Cortex of kidney (tissue), 1 donor: ENCODE measurements around the gene PIM3.

Source experiments
- DNase-seq: peaks from one replicate; lab custom pipeline; 2025; lab: John Stamatoyannopoulos, UW

The PIM3 gene

DNA sequence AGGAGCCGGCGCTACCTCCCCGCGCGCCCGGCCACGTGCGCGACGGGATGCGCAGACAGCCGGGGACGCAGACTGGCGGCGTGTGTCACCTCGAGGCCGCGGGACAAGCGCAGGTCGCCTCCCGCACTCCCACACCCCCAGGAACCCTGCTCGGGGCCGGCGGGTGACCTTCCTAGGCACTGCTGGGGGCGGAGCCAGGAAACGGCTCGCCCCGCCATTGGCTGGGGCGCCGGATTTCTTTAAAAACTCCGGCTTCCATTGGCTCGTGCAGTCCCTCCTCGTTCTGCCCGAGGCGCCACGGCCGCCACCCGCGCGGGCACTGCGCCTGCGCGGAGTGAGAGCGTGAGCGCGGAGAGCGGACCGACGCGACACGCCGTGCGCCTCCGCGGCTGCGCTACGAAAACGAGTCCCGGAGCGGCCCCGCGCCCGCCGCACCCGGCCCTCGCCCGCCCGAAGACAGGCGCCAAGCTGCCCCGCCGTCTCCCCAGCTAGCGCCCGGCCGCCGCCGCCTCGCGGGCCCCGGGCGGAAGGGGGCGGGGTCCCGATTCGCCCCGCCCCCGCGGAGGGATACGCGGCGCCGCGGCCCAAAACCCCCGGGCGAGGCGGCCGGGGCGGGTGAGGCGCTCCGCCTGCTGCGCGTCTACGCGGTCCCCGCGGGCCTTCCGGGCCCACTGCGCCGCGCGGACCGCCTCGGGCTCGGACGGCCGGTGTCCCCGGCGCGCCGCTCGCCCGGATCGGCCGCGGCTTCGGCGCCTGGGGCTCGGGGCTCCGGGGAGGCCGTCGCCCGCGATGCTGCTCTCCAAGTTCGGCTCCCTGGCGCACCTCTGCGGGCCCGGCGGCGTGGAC is at the start of gene PIM3:
Gene PIM3 (plus strand): TSS at position 614 of the 846 bp plus-strand sequence. CDS start 176 bp downstream, at position 790.
- peak; percentile 77 for DNase-seq

- DNase-seq, result no peak
Measured at GRCh38 chr22:49911881-49912625, 48.5 kb upstream of the PIM3 start.

GRCh38 chr22:49913026-49913425 is 47.5 kb upstream of the PIM3 start:
- no peak for DNase-seq

GRCh38 chr22:49913446-49913845 is 47.1 kb upstream of the PIM3 start:
- no peak for DNase-seq

GRCh38 chr22:49914256-49914655 is 46.3 kb upstream of the PIM3 start:
- no peak for DNase-seq

DNA sequence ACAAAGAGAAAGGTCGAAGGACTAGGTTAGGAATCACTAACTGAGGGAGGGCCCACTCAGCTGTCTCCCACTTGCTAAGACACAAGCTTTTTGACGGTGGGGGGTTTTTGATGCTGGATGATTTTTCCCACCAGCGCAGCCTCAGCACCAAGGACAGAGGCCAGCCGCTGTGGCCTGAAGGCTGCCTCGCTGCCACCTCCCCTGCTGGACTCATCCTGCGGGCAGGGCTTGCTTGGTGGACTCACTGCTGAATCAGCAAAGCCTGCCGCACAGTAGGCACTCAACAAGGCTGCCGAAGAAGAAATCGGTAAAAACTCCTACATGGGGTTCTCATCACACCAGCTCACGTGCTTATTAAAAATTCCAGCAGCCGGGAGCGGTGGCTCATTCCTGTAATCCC is 45.0 kb upstream of the PIM3 start:
- no peak for DNase-seq

- DNase-seq, result no peak
Measured at GRCh38 chr22:49916831-49917230, 43.7 kb upstream of the PIM3 start.

DNA sequence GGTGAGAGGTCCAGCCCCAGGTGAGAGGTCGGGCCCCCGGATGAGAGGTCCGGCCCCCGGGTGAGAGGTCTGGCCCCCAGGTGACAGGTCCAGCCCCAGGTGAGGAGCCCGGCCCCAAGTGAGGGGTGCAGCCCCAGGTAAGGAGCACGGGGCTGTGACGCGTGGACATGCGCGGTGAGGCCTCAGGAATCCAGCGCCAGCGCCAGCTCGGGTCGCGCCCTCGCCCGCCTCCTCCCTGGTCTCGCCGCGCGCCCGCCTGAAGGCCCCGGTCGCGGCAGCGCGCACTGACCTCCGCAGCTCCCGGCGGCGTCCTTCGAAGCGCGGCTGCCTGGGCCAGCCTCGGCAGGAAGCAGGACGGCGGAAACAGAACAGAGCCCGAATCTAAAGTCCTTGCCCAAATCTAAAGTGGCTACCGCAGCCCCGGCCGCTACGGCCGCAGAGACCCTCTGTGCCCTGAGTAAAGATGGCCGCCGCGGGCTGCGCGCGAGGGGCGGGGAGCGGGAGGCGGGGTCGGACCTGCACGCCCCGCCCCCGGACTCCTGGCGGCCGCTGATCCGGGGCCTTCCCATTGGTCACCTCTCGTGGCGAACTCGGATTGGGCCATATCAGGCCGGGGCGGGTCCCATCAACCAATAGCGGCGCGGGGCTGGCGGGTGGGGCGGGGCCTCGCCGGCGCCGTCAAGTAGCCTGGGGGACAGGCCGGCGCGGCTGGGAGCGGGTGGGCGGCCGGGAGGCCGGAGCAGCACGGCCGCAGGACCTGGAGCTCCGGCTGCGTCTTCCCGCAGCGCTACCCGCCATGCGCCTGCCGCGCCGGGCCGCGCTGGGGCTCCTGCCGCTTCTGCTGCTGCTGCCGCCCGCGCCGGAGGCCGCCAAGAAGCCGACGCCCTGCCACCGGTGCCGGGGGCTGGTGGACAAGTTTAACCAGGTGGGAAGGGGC is 42.3 kb upstream of the PIM3 start, which contains the start of the genes ALG12 and CRELD2:
Gene ALG12 (minus strand): TSS at position 465 of the 937 bp plus-strand sequence. CDS start 4,673 bp downstream, outside the sequence.
Gene CRELD2 (plus strand): TSS at position 661 of the 937 bp plus-strand sequence. CDS start 136 bp downstream, at position 797.
- peak; percentile 84 for DNase-seq

- no peak for DNase-seq
Measured at GRCh38 chr22:49918911-49919881, 41.4 kb upstream of the PIM3 start.

- no peak for DNase-seq
Measured at GRCh38 chr22:49920859-49921258, 39.7 kb upstream of the PIM3 start.

DNA sequence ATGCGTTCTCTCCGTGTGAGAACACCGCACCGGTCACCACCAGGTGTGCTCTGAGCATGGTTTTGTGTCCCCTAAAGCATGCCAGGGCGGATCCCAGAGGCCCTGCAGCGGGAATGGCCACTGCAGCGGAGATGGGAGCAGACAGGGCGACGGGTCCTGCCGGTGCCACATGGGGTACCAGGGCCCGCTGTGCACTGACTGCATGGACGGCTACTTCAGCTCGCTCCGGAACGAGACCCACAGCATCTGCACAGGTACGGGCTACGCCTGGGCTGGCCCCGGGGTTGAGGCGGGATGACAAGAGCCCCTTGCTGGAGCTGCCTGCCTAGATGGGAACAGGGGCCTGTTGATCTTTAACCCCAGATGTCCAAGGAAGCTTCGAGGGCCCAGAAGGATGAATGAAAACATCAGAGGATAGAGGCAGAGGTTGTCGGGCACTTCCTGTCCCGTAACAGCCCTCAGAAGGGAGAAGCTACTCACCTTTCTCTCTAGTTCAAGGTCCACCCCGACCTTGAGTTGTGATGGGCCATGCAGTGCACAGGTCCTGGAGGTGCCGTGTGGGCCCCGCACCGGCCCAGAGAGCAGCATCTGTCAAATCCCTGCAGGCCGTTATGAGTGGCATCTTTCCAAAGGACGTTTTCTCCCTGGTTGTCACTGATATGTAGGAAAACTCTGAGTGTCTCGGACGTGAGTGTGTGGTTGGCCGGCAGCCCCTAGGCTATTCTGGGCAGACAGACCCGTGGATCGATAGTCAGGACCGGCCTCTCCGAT is 38.9 kb upstream of the PIM3 start:
- no peak for DNase-seq

- DNase-seq, result no peak
Measured at GRCh38 chr22:49922484-49922883, 38.1 kb upstream of the PIM3 start.

- no peak for DNase-seq
Measured at GRCh38 chr22:49922926-49923325, 37.6 kb upstream of the PIM3 start.

- DNase-seq, result no peak
Measured at GRCh38 chr22:49923445-49923844, 37.1 kb upstream of the PIM3 start.

GRCh38 chr22:49924113-49924833 is 36.3 kb upstream of the PIM3 start:
- DNase-seq, result no peak

DNA sequence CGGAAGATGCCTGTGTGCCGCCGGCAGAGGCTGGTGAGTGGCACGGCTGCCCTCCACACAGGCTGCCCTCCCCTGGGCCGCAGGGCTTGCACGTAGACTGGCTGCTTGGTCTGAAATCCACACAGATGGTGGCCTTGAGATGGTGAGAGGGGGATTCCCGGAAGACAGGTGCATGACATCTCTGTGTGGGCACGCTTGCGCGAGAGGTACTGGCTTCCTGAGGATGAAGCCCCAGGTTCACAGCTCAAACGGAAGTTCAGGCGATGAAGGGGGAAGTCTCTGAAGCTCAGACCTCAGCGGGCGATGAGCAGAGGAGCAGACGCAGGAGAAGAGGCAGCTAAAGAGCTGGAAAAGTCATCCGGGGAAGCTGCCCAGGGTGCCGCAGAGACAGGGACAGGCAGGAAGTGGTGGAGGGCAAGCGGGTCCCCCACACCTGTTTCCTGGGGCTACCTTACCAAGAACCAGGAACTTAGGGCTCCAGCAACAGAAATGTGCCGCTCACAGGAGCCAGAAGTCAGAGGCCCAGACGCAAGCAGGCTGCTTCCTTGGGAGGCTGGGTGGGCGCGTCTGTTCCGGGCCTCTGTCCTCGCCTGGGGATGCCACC is 34.9 kb upstream of the PIM3 start:
- no peak for DNase-seq

- DNase-seq, result no peak
Measured at GRCh38 chr22:49926916-49927315, 33.7 kb upstream of the PIM3 start.

GRCh38 chr22:49927483-49928184 is 32.9 kb upstream of the PIM3 start:
- DNase-seq, result no peak
